Muscle of leg (tissue), 11 donors: ENCODE data around the gene KIFC3. TPM values are rescaled to one million over a fixed set of nuclear protein-coding genes. Genes with fewer than 3 reads are reported as not detected.

Experiments
- DNase-seq: peaks from one replicate; pipeline ENCODE4 v3.0.0; 2013
- H3K27ac ChIP-seq: one replicate; pipeline ENCODE4 v1.5.1; 2013; ENCODE audit warnings: mild to moderate bottlenecking, low read length, control low read depth
- H3K27me3 ChIP-seq: one replicate; pipeline ENCODE4 v1.6.1; 2013; ENCODE audit warnings: low read length; ENCODE audit not compliant: control insufficient read depth, insufficient read depth
- H3K36me3 ChIP-seq: one replicate; pipeline ENCODE4 v1.6.1; 2013; ENCODE audit warnings: low read length; ENCODE audit not compliant: control insufficient read depth, insufficient read depth
- H3K4me1 ChIP-seq: one replicate; pipeline ENCODE4 v1.6.1; 2013; ENCODE audit warnings: low read length; ENCODE audit not compliant: control insufficient read depth, insufficient read depth
- H3K4me3 ChIP-seq: one replicate; pipeline ENCODE4 v1.5.1; 2013; ENCODE audit warnings: low read length, control low read depth
- H3K9me3 ChIP-seq: replicated peaks from 2 replicates; pipeline ENCODE4 v1.6.1; 2013; ENCODE audit warnings: low read depth, low read length; ENCODE audit not compliant: control insufficient read depth
- WGBS: methylation state at CpG from one replicate; pipeline ENCODE4 v1.1.5; 2013; ENCODE audit warnings: missing lambda C conversion rate; ENCODE audit not compliant: insufficient coverage; 5-methylcytosine and 5-hydroxymethylcytosine counted together
- polyA plus RNA-seq, 8 donors: library from polyadenylated mRNA; unstranded; fragments of 120-200 nt; gene quantifications; one replicate each; pipeline versions ENCODE4 v1.2.1 to v1.2.3, GENCODE V29; 2013; ENCODE audit warnings: inconsistent platforms in 1 of 8, low replicate concordance in 1 of 8; ENCODE audit not compliant: insufficient read length in 8 of 8, insufficient read depth in 1 of 8
- total RNA-seq: library from RNA; stranded (reverse); fragments of 120-200 nt; gene quantifications from one replicate; pipeline ENCODE4 v1.2.4, GENCODE V29; 2013

The KIFC3 gene
- total and polyA plus RNA-seq, 9 donors = 13.8 to 34.6 (median 21.7) TPM

GRCh38 chr16:57778658-57779057 lies 23.6 kb downstream of the KIFC3 start:
- DNase-seq = no peak
- Histone ChIP-seq H3K36me3 (no peaks in the 10 kb centered on the region), H3K27ac (no peak overlapping the region), H3K4me1 (peaks cover 12% of the 10 kb centered on the region), H3K27me3 (no peaks in the 10 kb centered on the region), H3K4me3 (no peak overlapping the region), H3K9me3 (no peaks in the 10 kb centered on the region)
- 86% methylated on average over 1 of the region's 5 CpGs for WGBS

DNA sequence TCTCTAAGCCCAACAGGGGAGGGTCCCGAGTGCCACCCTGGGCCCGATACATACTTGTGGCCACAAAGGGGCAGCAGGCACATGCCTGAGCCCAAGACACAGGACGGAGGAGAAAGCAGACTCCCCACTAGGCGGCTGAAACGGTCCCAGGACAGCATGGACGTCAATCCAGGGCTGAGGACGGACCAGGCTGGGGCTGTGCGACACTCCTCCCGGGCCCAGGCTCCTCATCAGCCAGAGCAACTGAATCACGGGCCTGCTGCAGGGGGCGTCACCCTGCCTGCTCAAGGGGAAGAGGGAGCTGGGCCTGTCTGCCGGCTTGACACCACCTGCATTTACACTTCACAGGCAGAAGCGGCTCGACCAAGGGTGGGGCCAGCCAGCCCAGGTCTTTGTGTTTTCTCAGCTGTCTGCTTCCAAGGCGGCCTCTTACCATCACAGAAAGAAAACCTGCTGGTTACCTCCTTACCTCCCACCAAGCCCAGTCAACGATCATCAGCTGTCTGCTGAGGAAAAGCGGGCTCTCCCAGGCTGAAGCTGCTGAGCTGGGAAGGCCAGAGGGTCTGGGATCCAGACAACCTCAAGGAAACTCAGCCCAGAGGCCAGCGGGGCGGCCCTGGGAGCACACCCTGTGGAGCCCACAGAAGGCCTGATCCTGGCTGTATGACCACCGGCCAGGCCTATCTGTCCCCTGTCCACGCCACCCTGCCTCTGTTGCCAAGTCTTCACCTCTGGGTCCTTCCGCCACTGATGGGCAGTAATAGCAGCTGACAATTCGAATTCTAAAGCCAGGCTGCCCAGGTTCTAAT lies 26.4 kb downstream of the KIFC3 start:
- peak; percentile 57 for DNase-seq
- Histone ChIP-seq H3K27ac (no peak overlapping the region), H3K9me3 (no peaks in the 10 kb centered on the region), H3K36me3 (peaks cover 4% of the 10 kb centered on the region), H3K4me3 (no peak overlapping the region), H3K27me3 (no peaks in the 10 kb centered on the region), H3K4me1 (peaks cover 12% of the 10 kb centered on the region)
- 45% methylated on average over 14 of the region's 23 CpGs for WGBS

DNA sequence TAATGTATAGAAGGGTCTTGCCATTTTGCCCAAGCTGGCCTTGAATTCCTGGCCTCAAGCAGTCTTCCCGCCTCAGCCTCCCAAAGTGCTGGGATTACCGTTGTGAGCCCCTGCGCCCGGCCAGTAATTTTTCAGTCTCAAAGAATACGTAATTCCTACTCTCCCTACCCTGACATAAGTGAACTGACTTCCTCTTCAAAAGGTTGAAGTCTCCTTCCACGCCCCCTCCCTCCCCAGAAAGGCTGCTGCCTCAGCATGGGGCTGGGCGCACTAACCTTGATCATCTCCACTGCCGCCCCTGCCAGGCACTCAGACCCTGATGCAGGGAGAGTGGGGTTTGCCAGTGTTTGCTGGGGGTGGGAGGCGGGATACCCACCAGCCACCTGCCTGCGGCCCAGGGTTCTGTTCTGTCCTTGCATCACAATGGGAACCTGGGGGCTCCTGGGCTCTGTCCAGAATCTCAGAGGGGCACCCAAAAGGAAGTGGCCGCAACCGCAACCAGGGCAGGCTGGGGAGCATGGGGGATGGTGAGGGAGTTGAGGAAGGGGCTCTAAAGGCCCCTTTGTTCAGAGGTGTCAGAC lies 27.5 kb downstream of the KIFC3 start:
- 84% methylated on average over 8 of the region's 12 CpGs for WGBS
- no peaks in the 10 kb centered on the region for H3K9me3 ChIP-seq
- no peak for DNase-seq
- H3K36me3 ChIP-seq = peaks cover 14% of the 10 kb centered on the region
- peaks cover 12% of the 10 kb centered on the region for H3K4me1 ChIP-seq
- H3K27me3 ChIP-seq = no peaks in the 10 kb centered on the region
- H3K27ac ChIP-seq = no peak overlapping the region
- H3K4me3 ChIP-seq = no peak overlapping the region

GRCh38 chr16:57773655-57774295 lies 28.5 kb downstream of the KIFC3 start:
- Histone ChIP-seq H3K9me3 (no peaks in the 10 kb centered on the region), H3K36me3 (peaks cover 22% of the 10 kb centered on the region), H3K27me3 (no peaks in the 10 kb centered on the region), H3K4me3 (no peak overlapping the region), H3K27ac (no peak overlapping the region), H3K4me1 (peaks cover 12% of the 10 kb centered on the region)
- WGBS = 80% methylated on average over 2 of the region's 11 CpGs
- no peak for DNase-seq

DNA sequence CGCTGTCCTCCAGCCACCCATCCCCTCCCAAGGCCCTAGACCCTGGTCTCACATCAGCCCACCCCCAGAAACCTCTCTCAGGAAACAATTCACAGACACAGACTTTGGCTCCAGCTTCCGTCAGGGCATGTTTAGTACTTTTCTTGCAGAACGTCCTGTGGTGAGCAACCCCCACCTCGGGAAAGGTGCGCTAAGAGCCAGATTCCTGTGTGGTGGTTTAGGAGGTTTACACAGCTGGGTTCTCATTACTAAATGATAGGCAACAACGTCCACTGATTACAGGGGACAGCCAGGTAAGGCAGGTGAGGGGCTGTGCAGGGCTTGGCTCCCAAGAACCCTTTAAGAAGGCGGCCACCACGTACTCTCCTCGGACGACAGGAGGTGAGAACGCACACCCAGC lies 29.3 kb downstream of the KIFC3 start:
- Histone ChIP-seq H3K36me3 (peaks cover 24% of the 10 kb centered on the region), H3K27me3 (no peaks in the 10 kb centered on the region), H3K4me3 (no peak overlapping the region), H3K9me3 (no peaks in the 10 kb centered on the region), H3K4me1 (peaks cover 12% of the 10 kb centered on the region), H3K27ac (no peak overlapping the region)
- WGBS = 74% methylated on average over 9 of the region's 11 CpGs
- no peak for DNase-seq

DNA sequence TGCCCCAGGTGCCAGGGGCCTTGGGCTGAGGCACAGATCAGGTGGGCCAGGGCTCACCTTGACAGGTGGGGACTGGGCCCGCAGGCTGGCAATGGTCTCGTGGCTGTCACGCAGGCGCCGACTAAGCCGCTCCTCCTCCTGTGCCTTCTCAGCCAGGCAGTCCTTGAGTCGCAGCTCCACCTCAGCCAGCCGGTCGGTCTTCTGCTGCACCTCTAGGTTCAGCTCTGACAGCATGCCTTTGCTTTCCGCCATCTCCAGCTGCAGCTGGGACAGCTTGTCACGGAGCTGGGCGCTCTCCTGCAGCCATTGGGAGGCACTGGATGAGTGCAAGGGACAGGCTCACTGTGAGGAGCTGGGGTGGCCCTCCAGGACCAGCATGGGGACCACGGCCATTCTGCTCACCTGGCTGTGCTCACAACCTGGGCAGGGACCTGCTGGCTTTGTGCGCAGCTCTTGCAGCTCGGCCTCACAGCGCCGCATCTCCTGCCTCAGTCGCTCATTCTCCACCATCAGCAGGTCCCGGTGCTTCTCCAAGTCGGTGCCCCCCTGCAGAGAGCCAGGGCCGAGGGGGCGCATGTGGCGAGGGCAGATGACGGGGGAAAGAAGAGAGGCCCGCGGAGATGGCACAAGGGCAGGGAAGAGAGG lies 31.0 kb downstream of the KIFC3 start:
- no peak for DNase-seq
- peaks cover 12% of the 10 kb centered on the region for H3K4me1 ChIP-seq
- no peaks in the 10 kb centered on the region for H3K27me3 ChIP-seq
- WGBS = 89% methylated on average over 25 of the region's 26 CpGs
- H3K4me3 ChIP-seq = no peak overlapping the region
- no peak overlapping the region for H3K27ac ChIP-seq
- peaks cover 30% of the 10 kb centered on the region for H3K36me3 ChIP-seq
- no peaks in the 10 kb centered on the region for H3K9me3 ChIP-seq

DNA sequence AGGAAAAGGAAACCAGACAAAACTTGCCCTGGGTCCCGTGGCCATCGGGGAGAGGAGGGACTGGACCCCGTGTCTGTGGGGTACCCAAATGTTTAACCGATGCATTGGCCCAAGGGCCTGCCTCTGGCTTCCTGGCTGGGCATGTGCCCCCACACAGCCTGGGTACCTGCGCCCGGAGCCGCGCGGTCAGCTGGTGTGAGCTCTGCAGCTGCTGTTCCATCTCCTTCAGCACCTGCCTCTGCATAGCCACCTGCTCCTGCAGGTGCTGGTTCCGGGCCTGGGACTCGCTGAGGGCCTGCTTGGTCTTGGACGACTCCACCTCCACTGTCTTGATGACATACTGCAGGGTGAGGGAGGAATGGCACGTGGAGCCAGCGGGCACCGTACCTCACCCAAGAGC lies 31.9 kb downstream of the KIFC3 start:
- no peak for DNase-seq
- peaks cover 37% of the 10 kb centered on the region for H3K36me3 ChIP-seq
- H3K4me3 ChIP-seq = no peak overlapping the region
- WGBS = 95% methylated on average over 9 of the region's 15 CpGs
- peaks cover 4% of the 10 kb centered on the region for H3K4me1 ChIP-seq
- no peak overlapping the region for H3K27ac ChIP-seq
- no peaks in the 10 kb centered on the region for H3K9me3 ChIP-seq
- H3K27me3 ChIP-seq = no peaks in the 10 kb centered on the region

GRCh38 chr16:57769541-57770145 lies 32.6 kb downstream of the KIFC3 start:
- Histone ChIP-seq H3K9me3 (no peaks in the 10 kb centered on the region), H3K27me3 (no peaks in the 10 kb centered on the region), H3K36me3 (peaks cover 38% of the 10 kb centered on the region), H3K27ac (no peak overlapping the region), H3K4me3 (no peak overlapping the region), H3K4me1 (no peaks in the 10 kb centered on the region)
- WGBS = 94% methylated on average over 18 of the region's 22 CpGs
- DNase-seq = no peak

- Histone ChIP-seq H3K36me3 (peaks cover 39% of the 10 kb centered on the region), H3K4me1 (peaks cover 2% of the 10 kb centered on the region), H3K27ac (no peak overlapping the region), H3K27me3 (no peaks in the 10 kb centered on the region), H3K4me3 (no peak overlapping the region), H3K9me3 (no peaks in the 10 kb centered on the region)
- no peak for DNase-seq
- 96% methylated on average over 15 of the region's 15 CpGs for WGBS
Measured at GRCh38 chr16:57766714-57767348, 35.5 kb downstream of the KIFC3 start.
